ENCODE data around the gene SVOPL. TPM values are rescaled to one million over a fixed set of nuclear protein-coding genes. Genes with fewer than 3 reads are reported as not detected.

SVOPL gene
- total RNA-seq, 1 experiment from 2014 or later: 0.78 TPM

DNA sequence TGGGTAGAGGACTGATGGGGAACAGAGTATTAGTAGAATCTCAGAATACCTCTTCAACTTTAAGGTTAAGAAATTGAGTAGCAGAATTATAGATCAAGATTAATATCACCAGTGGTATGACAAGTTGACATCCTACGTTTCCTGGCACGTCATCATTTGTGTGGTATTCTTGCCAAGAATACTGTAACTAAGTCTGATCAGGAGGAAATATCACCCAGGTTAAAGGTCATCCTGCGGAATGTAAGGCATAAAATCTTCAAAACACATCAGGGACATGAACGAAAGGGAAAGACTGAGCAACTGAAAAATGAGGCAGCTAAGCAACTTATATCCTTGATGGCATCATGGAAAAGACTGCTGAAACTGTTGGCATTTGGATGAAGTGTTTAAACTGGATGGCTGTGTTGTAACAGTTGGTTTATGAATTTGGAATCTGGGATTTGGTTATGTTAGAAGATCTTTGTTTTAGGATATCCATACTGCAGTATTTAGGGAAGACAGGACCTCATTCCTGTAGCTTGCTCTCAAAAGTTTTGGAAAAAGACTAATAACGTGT is 155.0 kb downstream of the SVOPL start:
- H3K9me3 Mint-ChIP-seq (ENCODE audit: low read depth, unreplicated experiment): no peaks in the 10 kb centered on the region
- H3K36me3 Mint-ChIP-seq (ENCODE audit: insufficient read depth, unreplicated experiment): no peaks in the 10 kb centered on the region
- DNase-seq: no peak
- CTCF ChIA-PET: no interaction called here
- H3K4me3 Mint-ChIP-seq (ENCODE audit: low read depth, unreplicated experiment): no peak overlapping the region
- no TSS peak for BruUV-seq (replicated peaks)
- TF ChIP-seq, protein P1, sequence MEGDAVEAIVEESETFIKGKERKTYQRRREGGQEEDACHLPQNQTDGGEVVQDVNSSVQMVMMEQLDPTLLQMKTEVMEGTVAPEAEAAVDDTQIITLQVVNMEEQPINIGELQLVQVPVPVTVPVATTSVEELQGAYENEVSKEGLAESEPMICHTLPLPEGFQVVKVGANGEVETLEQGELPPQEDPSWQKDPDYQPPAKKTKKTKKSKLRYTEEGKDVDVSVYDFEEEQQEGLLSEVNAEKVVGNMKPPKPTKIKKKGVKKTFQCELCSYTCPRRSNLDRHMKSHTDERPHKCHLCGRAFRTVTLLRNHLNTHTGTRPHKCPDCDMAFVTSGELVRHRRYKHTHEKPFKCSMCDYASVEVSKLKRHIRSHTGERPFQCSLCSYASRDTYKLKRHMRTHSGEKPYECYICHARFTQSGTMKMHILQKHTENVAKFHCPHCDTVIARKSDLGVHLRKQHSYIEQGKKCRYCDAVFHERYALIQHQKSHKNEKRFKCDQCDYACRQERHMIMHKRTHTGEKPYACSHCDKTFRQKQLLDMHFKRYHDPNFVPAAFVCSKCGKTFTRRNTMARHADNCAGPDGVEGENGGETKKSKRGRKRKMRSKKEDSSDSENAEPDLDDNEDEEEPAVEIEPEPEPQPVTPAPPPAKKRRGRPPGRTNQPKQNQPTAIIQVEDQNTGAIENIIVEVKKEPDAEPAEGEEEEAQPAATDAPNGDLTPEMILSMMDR (IDR thresholded peaks at IDR 0.05; ENCODE audit: unreplicated experiment): no peak
- peaks cover 8% of the 10 kb centered on the region for H3K4me1 Mint-ChIP-seq (ENCODE audit: low read depth, unreplicated experiment)
- no peaks in the 10 kb centered on the region for H3K27me3 Mint-ChIP-seq (ENCODE audit: unreplicated experiment)
- intact Hi-C loops (cut with micrococcal nuclease; ENCODE audit: unreplicated experiment): no loop called here
- H3K27ac Mint-ChIP-seq (ENCODE audit: unreplicated experiment): no peak overlapping the region

DNA sequence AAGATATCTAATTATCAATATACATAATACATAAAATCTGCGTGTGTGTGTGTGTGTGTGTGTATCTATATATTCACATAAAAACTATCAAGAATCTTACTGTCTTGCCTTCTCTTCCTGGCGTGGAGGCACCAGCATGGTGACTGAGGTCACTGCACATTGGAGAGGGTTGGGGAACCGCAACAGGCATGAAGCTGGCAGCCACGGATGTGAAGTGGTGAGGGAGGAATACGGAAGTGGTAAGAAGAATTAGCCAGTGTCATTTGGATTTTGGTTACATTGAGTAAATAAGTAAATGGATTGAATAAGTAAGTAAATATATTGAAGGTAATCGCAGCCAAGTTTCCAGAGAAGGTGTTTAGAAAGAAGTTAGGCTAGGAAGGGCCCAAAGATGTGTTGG is 156.0 kb downstream of the SVOPL start:
- BruUV-seq (replicated peaks): no TSS peak
- H3K36me3 Mint-ChIP-seq (ENCODE audit: insufficient read depth, unreplicated experiment): no peaks in the 10 kb centered on the region
- no peak overlapping the region for H3K4me3 Mint-ChIP-seq (ENCODE audit: low read depth, unreplicated experiment)
- H3K27ac Mint-ChIP-seq (ENCODE audit: unreplicated experiment): no peak overlapping the region
- peaks cover 8% of the 10 kb centered on the region for H3K4me1 Mint-ChIP-seq (ENCODE audit: low read depth, unreplicated experiment)
- H3K27me3 Mint-ChIP-seq (ENCODE audit: unreplicated experiment): no peaks in the 10 kb centered on the region
- TF ChIP-seq, protein P1 (IDR thresholded peaks at IDR 0.05; ENCODE audit: unreplicated experiment): no peak
- DNase-seq: no peak
- intact Hi-C loops (cut with micrococcal nuclease; ENCODE audit: unreplicated experiment): no loop called here
- H3K9me3 Mint-ChIP-seq (ENCODE audit: low read depth, unreplicated experiment): no peaks in the 10 kb centered on the region
- CTCF ChIA-PET: no interaction called here

Other genes with a start within 250 kb of the SVOPL start
- gene TRIM24, start 241.1 kb downstream of the SVOPL start, total RNA-seq (2022): 28.5 and 29.8 TPM in 2 replicates
- 9.8 and 11.3 TPM in 2 replicates for gene TMEM213, start 96.6 kb upstream of the SVOPL start, total RNA-seq (2022)
- 5.6 and 7.7 TPM in 2 replicates for gene ATP6V0A4, start 96.8 kb upstream of the SVOPL start, total RNA-seq (2022)

Measured in Calu3 (cell line).